A673 (cell line): ENCODE measurements around the gene OR7D2.

Experiments used
- EZH2 ChIP-seq: fragments of 200-600 bp; sonication (generic); IDR thresholded peaks from 2 replicates; pipeline ENCODE4 v1.6.1; 2017; ENCODE audit warnings: borderline replicate concordance, low read depth, mild to moderate bottlenecking, mixed read lengths, antibody characterized with exemption, low read length; ENCODE audit not compliant: poor library complexity, severe bottlenecking
- TF ChIP-seq, protein P1 (sequence below): fragments of 300-800, 200-600 bp; sonication (generic); conservative IDR thresholded peaks from 2 replicates; pipeline ENCODE4 v1.5.1; 2017; ENCODE audit warnings: low read depth, mild to moderate bottlenecking, antibody characterized with exemption, low read length, moderate library complexity, mixed read lengths

DNA sequence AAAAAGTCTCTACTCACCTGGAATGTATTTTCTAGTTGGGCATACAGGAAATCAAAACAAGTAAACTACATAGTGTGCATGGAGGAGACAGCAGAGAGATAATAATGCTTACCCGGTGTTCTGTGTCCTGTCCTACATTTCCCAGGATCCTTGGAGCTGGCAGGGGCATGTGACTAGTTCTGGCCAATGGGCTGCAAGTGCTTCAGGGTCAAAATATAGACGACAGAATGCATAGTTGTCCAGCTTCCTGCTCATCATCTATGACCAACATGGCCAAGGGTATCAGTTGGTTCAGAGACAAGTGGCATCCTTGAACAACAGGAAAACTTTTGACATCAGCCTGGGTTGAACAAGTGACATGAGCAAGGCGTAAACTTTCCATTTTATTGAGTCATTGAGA is 30.1 kb upstream of the OR7D2 start:
- TF ChIP-seq, protein P1, sequence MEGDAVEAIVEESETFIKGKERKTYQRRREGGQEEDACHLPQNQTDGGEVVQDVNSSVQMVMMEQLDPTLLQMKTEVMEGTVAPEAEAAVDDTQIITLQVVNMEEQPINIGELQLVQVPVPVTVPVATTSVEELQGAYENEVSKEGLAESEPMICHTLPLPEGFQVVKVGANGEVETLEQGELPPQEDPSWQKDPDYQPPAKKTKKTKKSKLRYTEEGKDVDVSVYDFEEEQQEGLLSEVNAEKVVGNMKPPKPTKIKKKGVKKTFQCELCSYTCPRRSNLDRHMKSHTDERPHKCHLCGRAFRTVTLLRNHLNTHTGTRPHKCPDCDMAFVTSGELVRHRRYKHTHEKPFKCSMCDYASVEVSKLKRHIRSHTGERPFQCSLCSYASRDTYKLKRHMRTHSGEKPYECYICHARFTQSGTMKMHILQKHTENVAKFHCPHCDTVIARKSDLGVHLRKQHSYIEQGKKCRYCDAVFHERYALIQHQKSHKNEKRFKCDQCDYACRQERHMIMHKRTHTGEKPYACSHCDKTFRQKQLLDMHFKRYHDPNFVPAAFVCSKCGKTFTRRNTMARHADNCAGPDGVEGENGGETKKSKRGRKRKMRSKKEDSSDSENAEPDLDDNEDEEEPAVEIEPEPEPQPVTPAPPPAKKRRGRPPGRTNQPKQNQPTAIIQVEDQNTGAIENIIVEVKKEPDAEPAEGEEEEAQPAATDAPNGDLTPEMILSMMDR = no peak
- TF ChIP-seq EZH2 = no peak
